Measurements from ENCODE around the gene UCK2. TPM values are rescaled to one million over a fixed set of nuclear protein-coding genes. Genes with fewer than 3 reads are reported as not detected.

The UCK2 gene
- total RNA-seq, 1 experiment from 2014 or later: 88.4 TPM

DNA sequence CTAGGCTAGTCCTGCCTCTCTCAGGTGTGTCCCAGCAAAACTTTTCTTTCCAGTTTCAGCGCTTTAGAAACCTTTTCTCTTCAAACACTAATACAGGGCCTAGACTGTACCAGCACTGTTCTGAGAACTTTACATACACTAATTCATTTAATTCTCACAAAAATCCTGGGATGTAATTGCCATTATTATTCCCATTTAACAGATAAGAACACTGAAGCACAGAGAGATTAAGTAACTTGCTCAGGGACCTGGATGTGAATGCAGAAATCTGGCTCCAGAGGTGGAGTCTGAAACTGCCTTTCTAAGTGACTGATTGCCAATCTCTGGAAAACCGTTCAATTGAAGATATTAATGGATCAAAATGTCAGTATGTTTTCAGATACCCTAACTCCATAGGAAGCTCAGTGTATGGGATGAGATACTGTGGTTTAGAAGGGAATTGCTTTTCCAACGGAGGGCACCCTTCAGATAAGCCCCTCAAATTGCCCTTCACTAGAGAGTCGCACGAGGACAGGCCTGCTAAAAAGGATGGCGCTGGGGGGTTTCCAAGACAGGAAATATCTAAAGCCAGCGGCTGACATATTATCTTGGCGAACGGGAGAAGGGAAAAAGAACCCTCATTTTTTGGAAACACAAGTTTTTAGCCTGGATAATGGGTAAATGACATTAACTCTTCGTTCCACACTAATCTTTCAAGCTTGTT, 698 bp upstream of the UCK2 start:
- H3K36me3 ChIP-seq (ENCODE audit: control insufficient read depth in 1 of 2, insufficient read depth in 2 of 2, low read length in 2 of 2): peaks cover 0 to 6% of the 10 kb centered on the region in 2 experiments; a peak in 1 of 4 replicates
- BruUV-seq (replicated peaks): TSS peak; percentile 40
- RAD21 ChIA-PET (ENCODE audit: low non-redundant PET in 1 of 2, low total read pairs in 2 of 2, uncharacterized antibody in 2 of 2, unreplicated experiment in 2 of 2): no interaction called here
- no peaks in the 10 kb centered on the region for H3K27me3 ChIP-seq (ENCODE audit: insufficient read depth, low read length)
- TF ChIP-seq EZH2phosphoT487 (IDR thresholded peaks at IDR 0.05; ENCODE audit: borderline replicate concordance) (no peak), RAD21 (IDR thresholded peaks at IDR 0.05; ENCODE audit: low read depth) (no peak), SIN3A (IDR thresholded peaks at IDR 0.05; ENCODE audit: low read depth) (no peak), EGR1 (IDR thresholded peaks at IDR 0.05; ENCODE audit: low read depth) (no peak), POLR2A (IDR thresholded peaks at IDR 0.05; ENCODE audit: borderline replicate concordance, extremely low read depth, insufficient read depth, insufficient read length) (no peak), EZH2 (IDR thresholded peaks at IDR 0.05) (no peak), CEBPB (IDR thresholded peaks at IDR 0.05; ENCODE audit: low read depth) (no peak), TCF7L2 (IDR thresholded peaks at IDR 0.05; ENCODE audit: borderline replicate concordance, extremely low read depth, insufficient read depth, insufficient read length) (no peak), ELF1 (IDR thresholded peaks at IDR 0.05; ENCODE audit: borderline replicate concordance, low read depth) (no peak), SRF (IDR thresholded peaks at IDR 0.05; ENCODE audit: low read depth) (no peak), ZFX (IDR thresholded peaks at IDR 0.05) (no peak), FOSL1 (IDR thresholded peaks at IDR 0.05; ENCODE audit: low read depth) (no peak), SP1 (IDR thresholded peaks at IDR 0.05; ENCODE audit: low read depth) (no peak)
- TF ChIP-seq, protein P1, sequence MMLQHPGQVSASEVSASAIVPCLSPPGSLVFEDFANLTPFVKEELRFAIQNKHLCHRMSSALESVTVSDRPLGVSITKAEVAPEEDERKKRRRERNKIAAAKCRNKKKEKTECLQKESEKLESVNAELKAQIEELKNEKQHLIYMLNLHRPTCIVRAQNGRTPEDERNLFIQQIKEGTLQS (IDR thresholded peaks at IDR 0.05): no peak
- TF ChIP-seq, protein P2, sequence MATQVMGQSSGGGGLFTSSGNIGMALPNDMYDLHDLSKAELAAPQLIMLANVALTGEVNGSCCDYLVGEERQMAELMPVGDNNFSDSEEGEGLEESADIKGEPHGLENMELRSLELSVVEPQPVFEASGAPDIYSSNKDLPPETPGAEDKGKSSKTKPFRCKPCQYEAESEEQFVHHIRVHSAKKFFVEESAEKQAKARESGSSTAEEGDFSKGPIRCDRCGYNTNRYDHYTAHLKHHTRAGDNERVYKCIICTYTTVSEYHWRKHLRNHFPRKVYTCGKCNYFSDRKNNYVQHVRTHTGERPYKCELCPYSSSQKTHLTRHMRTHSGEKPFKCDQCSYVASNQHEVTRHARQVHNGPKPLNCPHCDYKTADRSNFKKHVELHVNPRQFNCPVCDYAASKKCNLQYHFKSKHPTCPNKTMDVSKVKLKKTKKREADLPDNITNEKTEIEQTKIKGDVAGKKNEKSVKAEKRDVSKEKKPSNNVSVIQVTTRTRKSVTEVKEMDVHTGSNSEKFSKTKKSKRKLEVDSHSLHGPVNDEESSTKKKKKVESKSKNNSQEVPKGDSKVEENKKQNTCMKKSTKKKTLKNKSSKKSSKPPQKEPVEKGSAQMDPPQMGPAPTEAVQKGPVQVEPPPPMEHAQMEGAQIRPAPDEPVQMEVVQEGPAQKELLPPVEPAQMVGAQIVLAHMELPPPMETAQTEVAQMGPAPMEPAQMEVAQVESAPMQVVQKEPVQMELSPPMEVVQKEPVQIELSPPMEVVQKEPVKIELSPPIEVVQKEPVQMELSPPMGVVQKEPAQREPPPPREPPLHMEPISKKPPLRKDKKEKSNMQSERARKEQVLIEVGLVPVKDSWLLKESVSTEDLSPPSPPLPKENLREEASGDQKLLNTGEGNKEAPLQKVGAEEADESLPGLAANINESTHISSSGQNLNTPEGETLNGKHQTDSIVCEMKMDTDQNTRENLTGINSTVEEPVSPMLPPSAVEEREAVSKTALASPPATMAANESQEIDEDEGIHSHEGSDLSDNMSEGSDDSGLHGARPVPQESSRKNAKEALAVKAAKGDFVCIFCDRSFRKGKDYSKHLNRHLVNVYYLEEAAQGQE (IDR thresholded peaks at IDR 0.05; ENCODE audit: low read depth): no peak
- TF ChIP-seq, protein P3, sequence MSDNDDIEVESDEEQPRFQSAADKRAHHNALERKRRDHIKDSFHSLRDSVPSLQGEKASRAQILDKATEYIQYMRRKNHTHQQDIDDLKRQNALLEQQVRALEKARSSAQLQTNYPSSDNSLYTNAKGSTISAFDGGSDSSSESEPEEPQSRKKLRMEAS (IDR thresholded peaks at IDR 0.05): no peak
- TF ChIP-seq, protein P4, sequence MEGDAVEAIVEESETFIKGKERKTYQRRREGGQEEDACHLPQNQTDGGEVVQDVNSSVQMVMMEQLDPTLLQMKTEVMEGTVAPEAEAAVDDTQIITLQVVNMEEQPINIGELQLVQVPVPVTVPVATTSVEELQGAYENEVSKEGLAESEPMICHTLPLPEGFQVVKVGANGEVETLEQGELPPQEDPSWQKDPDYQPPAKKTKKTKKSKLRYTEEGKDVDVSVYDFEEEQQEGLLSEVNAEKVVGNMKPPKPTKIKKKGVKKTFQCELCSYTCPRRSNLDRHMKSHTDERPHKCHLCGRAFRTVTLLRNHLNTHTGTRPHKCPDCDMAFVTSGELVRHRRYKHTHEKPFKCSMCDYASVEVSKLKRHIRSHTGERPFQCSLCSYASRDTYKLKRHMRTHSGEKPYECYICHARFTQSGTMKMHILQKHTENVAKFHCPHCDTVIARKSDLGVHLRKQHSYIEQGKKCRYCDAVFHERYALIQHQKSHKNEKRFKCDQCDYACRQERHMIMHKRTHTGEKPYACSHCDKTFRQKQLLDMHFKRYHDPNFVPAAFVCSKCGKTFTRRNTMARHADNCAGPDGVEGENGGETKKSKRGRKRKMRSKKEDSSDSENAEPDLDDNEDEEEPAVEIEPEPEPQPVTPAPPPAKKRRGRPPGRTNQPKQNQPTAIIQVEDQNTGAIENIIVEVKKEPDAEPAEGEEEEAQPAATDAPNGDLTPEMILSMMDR (IDR thresholded peaks at IDR 0.05 in 2 of 3, conservative IDR thresholded peaks at IDR 0.05 in 1 of 3; ENCODE audit: borderline replicate concordance in 1 of 3, insufficient read depth in 1 of 3, low read depth in 2 of 3, low read length in 2 of 3): no peak
- H3K9me2 ChIP-seq (ENCODE audit: insufficient read depth): no peaks in the 10 kb centered on the region
- no peaks in the 10 kb centered on the region for H3K9me3 ChIP-seq (ENCODE audit: control insufficient read depth in 1 of 2, insufficient read depth in 1 of 2, low read depth in 1 of 2, low read length in 2 of 2)
- POLR2A ChIA-PET: interaction anchor here (0.6 kb wide), 1 partner anchor 1055 kb away, joined by 3 read pairs; no protein-coding TSS in a partner anchor
- H4K20me1 ChIP-seq (ENCODE audit: insufficient read depth): peaks cover 7% of the 10 kb centered on the region; the same call in 1 of the 2 replicates
- intact Hi-C loops (cut with micrococcal nuclease): loop anchor here (5.0 kb wide), 1 partner anchor 86 kb away; no protein-coding TSS in a partner anchor
- H3K4me3 ChIP-seq (replicated peaks in 1 of 2; ENCODE audit: low read depth in 1 of 2, low read length in 2 of 2): peak overlapping the region; percentile 69 to 70
- peaks cover 13 to 18% of the 10 kb centered on the region in 2 experiments; a peak in 3 of 4 replicates for H3K4me1 ChIP-seq (ENCODE audit: control insufficient read depth in 1 of 2, insufficient read depth in 2 of 2, low read length in 2 of 2)
- no peak for DNase-seq (ENCODE audit: low read depth, low spot score)
- CTCF ChIA-PET: interaction anchor here (1.5 kb wide), 1 partner anchor 72 kb away, joined by 3 read pairs; no protein-coding TSS in a partner anchor
- peaks cover 45% of the 10 kb centered on the region for H3K79me2 ChIP-seq (ENCODE audit: insufficient read depth, low read length)
- H3K9ac ChIP-seq (ENCODE audit: low read length): peak overlapping the region; percentile 46
- H3K4me2 ChIP-seq (ENCODE audit: low read length): peak overlapping the region; percentile 85
- peak overlapping the region; percentile 70 for H2AFZ ChIP-seq (ENCODE audit: low read depth, low read length, poor library complexity, severe bottlenecking)
- peak overlapping the region; percentile 22; the same call in 1 of the 2 replicates for H3K27ac ChIP-seq (ENCODE audit: low read depth, low read length)
- ATAC-seq: no peak

Measured in HCT116 (cell line).